ENCODE results near the gene ATG2B.

Gene ATG2B

DNA sequence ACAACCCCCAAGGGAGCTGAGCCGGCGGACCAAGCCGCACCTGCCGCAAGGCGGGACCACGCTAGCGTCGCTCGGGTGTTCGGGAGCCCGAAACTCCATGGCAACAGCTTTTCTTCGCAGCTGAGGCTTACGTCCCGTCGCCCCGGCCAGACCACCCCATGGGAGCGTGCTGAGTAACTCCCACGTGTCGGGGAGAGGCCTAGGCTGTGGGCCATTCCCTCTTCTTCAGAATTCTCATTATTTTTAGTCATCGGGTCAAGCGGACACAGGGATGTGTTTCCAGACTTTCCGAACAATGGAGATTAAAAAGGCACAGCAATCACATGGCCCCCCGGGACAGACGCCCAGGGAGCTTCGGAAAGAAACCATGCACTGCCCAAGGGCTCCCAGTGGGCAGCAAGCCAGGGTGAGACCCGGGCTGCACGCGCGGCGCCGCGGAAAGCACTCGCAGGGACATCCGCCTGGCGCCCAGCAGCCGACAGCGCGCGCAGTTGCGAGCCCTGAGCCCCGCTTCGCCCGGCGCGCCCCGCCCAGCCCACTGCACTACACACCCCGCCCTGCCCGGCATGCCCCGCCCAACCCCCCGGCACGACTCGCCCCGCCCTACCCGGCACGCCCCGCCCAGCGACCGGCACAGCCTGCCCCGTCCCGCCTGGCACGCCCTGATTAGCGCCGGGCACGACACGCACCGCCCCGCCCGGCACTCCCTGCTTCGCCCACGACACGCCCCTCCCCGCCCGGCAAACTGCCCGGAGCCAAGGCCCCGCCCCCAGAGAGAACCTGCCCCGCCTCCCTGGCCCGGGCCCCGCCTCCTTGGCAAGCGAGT is 28.4 kb upstream of the ATG2B start:
- Histone ChIP-seq H3K4me2 (ENCODE audit: low read length) (peak overlapping the region; percentile 75), H3K27me3 (ENCODE audit: control insufficient read depth, insufficient read depth, low read length) (no peaks in the 10 kb centered on the region), H3K36me3 (ENCODE audit: control insufficient read depth, insufficient read depth, low read length) (no peaks in the 10 kb centered on the region), H3K4me1 (no peaks in the 10 kb centered on the region), H2AFZ (peak overlapping the region; percentile 98), H3K9ac (peak overlapping the region; percentile 2), H3K79me2 (no peaks in the 10 kb centered on the region), H3K4me3 (ENCODE audit: low read depth, low read length) (peak overlapping the region; percentile 68), H3K27ac (peak overlapping the region; percentile 55), H3K9me3 (ENCODE audit: control insufficient read depth, low read length) (no peaks in the 10 kb centered on the region)
- TF ChIP-seq, protein P1, sequence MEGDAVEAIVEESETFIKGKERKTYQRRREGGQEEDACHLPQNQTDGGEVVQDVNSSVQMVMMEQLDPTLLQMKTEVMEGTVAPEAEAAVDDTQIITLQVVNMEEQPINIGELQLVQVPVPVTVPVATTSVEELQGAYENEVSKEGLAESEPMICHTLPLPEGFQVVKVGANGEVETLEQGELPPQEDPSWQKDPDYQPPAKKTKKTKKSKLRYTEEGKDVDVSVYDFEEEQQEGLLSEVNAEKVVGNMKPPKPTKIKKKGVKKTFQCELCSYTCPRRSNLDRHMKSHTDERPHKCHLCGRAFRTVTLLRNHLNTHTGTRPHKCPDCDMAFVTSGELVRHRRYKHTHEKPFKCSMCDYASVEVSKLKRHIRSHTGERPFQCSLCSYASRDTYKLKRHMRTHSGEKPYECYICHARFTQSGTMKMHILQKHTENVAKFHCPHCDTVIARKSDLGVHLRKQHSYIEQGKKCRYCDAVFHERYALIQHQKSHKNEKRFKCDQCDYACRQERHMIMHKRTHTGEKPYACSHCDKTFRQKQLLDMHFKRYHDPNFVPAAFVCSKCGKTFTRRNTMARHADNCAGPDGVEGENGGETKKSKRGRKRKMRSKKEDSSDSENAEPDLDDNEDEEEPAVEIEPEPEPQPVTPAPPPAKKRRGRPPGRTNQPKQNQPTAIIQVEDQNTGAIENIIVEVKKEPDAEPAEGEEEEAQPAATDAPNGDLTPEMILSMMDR (IDR thresholded peaks at IDR 0.05) = no peak

DNA sequence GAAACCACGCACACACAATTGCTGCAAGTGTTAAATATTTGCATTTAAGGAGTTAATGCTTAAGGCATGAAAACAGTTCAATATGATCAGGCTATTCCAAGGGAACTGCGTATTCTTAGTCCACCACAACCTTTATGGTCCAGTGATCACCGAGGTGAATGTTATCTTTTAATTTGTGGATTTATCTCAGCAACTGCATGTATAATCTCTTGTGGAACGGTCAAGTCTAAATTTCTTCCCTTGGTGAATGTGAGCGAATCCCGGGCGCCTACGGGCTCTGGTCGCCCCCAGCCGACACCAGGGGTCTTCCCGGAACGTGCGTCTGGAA is 27.8 kb upstream of the ATG2B start:
- H3K27me3 ChIP-seq (ENCODE audit: control insufficient read depth, insufficient read depth, low read length) = no peaks in the 10 kb centered on the region
- H3K27ac ChIP-seq = peak overlapping the region; percentile 55
- H3K79me2 ChIP-seq = no peaks in the 10 kb centered on the region
- peak overlapping the region; percentile 98 for H2AFZ ChIP-seq
- peak overlapping the region; percentile 68 for H3K4me3 ChIP-seq (ENCODE audit: low read depth, low read length)
- peak overlapping the region; percentile 75 for H3K4me2 ChIP-seq (ENCODE audit: low read length)
- H3K9ac ChIP-seq = no peak overlapping the region
- no peaks in the 10 kb centered on the region for H3K9me3 ChIP-seq (ENCODE audit: control insufficient read depth, low read length)
- no peaks in the 10 kb centered on the region for H3K4me1 ChIP-seq
- no peaks in the 10 kb centered on the region for H3K36me3 ChIP-seq (ENCODE audit: control insufficient read depth, insufficient read depth, low read length)
- TF ChIP-seq, protein P1 (IDR thresholded peaks at IDR 0.05) = no peak

DNA sequence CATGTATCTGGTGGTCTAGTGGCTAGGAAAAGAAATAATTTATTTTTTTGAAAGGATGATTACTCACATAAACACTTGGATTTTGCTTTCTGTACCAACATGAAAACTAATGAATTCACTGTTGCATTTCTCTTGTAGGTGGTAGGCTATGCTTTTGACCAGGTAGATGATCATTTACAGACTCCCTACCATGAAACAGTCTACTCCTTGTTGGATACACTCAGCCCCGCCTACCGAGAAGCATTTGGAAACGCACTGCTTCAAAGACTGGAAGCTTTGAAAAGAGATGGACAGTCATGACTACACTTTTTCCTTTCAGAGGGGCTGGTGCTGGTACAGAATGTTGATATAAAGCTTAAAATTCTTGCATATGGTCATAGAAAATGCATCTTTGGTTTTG is 22.2 kb upstream of the ATG2B start:
- Histone ChIP-seq H3K9ac (no peak overlapping the region), H3K27me3 (ENCODE audit: control insufficient read depth, insufficient read depth, low read length) (no peaks in the 10 kb centered on the region), H3K36me3 (ENCODE audit: control insufficient read depth, insufficient read depth, low read length) (no peaks in the 10 kb centered on the region), H3K9me3 (ENCODE audit: control insufficient read depth, low read length) (no peaks in the 10 kb centered on the region), H3K4me2 (ENCODE audit: low read length) (no peak overlapping the region), H2AFZ (no peak overlapping the region), H3K4me1 (no peaks in the 10 kb centered on the region), H3K4me3 (ENCODE audit: low read depth, low read length) (no peak overlapping the region), H3K27ac (no peak overlapping the region), H3K79me2 (no peaks in the 10 kb centered on the region)
- TF ChIP-seq, protein P1 (IDR thresholded peaks at IDR 0.05) = no peak

- Histone ChIP-seq H3K79me2 (no peaks in the 10 kb centered on the region), H3K4me1 (no peaks in the 10 kb centered on the region), H3K9me3 (ENCODE audit: control insufficient read depth, low read length) (no peaks in the 10 kb centered on the region), H3K4me2 (ENCODE audit: low read length) (no peak overlapping the region), H3K27me3 (ENCODE audit: control insufficient read depth, insufficient read depth, low read length) (no peaks in the 10 kb centered on the region), H3K4me3 (ENCODE audit: low read depth, low read length) (no peak overlapping the region), H3K36me3 (ENCODE audit: control insufficient read depth, insufficient read depth, low read length) (no peaks in the 10 kb centered on the region), H3K27ac (no peak overlapping the region), H3K9ac (no peak overlapping the region), H2AFZ (no peak overlapping the region)
- TF ChIP-seq, protein P1 (IDR thresholded peaks at IDR 0.05) = no peak
Measured at GRCh38 chr14:96384740-96385139, 21.6 kb upstream of the ATG2B start.

DNA sequence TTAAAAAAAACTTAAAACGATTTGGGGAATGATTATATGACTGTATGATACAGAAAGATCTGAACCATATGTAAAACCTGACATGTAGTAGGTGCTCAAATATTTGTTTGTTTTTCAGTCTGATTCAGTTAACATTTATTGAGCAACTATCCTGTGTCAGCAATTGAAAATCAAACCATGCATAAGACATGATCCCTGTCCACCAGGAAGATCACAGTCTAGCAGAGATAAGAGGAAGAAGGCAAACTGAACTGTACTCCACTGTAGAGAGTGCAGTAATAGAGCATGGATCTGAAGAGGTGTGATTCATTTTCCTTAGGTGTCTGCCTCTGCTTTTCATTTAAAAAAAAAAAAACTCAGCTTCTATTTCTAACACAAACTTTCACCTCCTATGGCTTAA is 20.9 kb upstream of the ATG2B start:
- Histone ChIP-seq H3K9ac (no peak overlapping the region), H3K4me2 (ENCODE audit: low read length) (no peak overlapping the region), H3K4me1 (no peaks in the 10 kb centered on the region), H3K36me3 (ENCODE audit: control insufficient read depth, insufficient read depth, low read length) (no peaks in the 10 kb centered on the region), H3K79me2 (no peaks in the 10 kb centered on the region), H3K4me3 (ENCODE audit: low read depth, low read length) (no peak overlapping the region), H3K27me3 (ENCODE audit: control insufficient read depth, insufficient read depth, low read length) (no peaks in the 10 kb centered on the region), H3K9me3 (ENCODE audit: control insufficient read depth, low read length) (no peaks in the 10 kb centered on the region), H3K27ac (no peak overlapping the region), H2AFZ (no peak overlapping the region)
- TF ChIP-seq, protein P1 (IDR thresholded peaks at IDR 0.05) = no peak

Data from parathyroid adenoma (tissue), 2 donors.